NCI-H2029 treated with DMSO at 0.1 percent for 48 hours (cell line): ENCODE data around the gene LDLRAD4.
"Not testable (repeated sequence)": the region's sequence is repeated elsewhere in the genome, so short reads cannot be mapped to it uniquely, and the experiment has no call there.

Source experiments
- DNase-seq: peaks from one replicate; lab custom pipeline; 2025; lab: John Stamatoyannopoulos, UW

Gene LDLRAD4

GRCh38 chr18:13680612-13681011 is 462.1 kb downstream of the LDLRAD4 start:
- DNase-seq: no peak

- DNase-seq: no peak
Measured at GRCh38 chr18:13681701-13682100, 463.1 kb downstream of the LDLRAD4 start.

- no peak for DNase-seq
Measured at GRCh38 chr18:13684546-13684945, 466.0 kb downstream of the LDLRAD4 start.

- DNase-seq: no peak
Measured at GRCh38 chr18:13688191-13689136, 469.9 kb downstream of the LDLRAD4 start.

- not testable (repeated sequence) for DNase-seq
Measured at GRCh38 chr18:13690060-13690459, 471.5 kb downstream of the LDLRAD4 start.

GRCh38 chr18:13695337-13695736 is 476.8 kb downstream of the LDLRAD4 start:
- DNase-seq: not testable (repeated sequence)

GRCh38 chr18:13696961-13697360 is 478.4 kb downstream of the LDLRAD4 start:
- DNase-seq: no peak

GRCh38 chr18:13700153-13700552 is 481.6 kb downstream of the LDLRAD4 start:
- no peak for DNase-seq
